NCI-H146 treated with DMSO at 0.1 percent for 48 hours (cell line): ENCODE results near the gene MYH9.
"Not testable (repeated sequence)": the region's sequence is repeated elsewhere in the genome, so short reads cannot be mapped to it uniquely, and the experiment has no call there.

Experiments used
- DNase-seq: peaks from one replicate; lab custom pipeline; 2025; ENCODE audit not compliant: unreplicated experiment; lab: John Stamatoyannopoulos, UW

The MYH9 gene

DNA sequence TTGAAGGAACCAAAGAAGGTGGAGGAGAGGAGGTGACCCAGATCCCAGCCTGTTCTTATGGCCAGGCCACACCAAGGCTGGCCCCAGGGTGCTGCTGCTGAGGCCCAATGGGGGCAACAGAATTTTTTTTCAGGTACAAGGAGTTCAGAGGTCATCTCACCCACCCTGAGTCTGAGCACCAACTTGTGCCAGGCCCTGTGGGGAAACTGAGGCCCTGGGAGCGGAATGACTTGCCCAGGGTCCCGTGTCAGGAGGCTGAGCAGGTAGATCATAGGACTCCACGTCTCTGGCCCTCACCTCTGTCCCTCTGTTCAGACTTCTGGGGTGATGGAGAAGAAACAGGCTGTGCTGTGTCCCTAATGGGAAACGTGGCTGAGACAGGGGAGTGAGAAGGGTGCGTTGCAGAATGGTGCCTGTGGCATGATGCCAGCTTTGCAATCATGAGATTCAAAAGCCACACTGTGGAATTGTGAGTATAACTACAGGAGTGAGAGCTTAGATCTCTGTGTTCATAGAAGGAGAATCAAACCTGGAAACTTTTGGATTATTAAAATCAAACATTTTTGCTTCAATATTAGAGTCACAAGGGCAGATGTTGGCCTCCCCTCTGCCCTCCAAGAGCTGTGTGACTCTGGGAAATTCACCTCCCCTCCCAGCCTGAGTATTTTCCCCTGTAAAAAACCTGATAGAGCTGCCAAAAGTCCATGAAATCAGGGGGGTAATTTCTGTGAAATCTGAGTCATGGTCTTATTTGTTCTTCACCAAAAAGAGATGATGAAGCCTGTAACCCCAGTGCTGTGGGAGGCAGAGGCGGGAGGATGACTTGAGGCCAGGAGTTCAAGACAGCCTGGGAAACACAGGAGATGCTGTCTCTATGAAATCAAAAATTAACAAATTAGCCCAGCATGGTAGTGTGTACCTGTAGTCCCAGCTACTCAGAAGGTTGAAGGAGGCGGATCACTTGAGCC is 134.0 kb downstream of the MYH9 start:
- no peak for DNase-seq

GRCh38 chr22:36252754-36253522 is 134.8 kb downstream of the MYH9 start, which contains the start of gene APOL1:
TSS of gene APOL1 (plus strand) at chr22:36253133. CDS start at chr22:36254956, 1,823 bp downstream.
- DNase-seq, result no peak

- DNase-seq, result not testable (repeated sequence)
Measured at GRCh38 chr22:36251979-36252608, 135.7 kb downstream of the MYH9 start.

DNA sequence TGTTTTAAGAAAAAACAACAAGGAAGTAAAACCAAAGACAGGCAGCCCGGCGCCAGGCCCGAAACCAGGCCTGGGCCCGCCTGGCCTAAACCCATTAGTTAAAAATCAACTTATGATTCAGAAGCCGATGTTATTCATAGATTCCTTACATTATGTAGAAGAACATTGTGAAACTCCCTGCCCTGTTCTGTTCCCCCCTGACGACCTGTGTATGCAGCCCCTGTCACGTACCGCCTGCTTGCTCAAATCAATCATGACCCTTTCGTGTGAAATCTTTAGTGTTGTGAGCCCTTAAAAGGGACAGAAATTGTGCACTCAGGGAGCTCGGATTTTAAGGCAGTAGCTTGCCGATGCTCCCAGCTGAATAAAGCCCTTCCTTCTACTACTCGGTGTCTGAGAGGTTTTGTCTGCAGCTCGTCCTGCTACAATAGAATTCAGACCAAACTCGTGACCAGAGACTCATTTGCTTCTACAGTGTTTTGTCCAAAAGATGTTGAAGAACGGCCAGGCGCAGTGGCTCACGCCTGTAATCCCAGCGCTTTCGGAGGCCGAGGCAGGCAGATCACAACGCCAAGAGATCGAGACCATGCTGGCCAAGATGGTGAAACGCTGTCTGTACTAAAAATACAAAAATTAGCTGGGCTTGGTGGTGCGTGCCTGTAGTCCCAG is 137.3 kb downstream of the MYH9 start:
- DNase-seq, result not testable (repeated sequence)

GRCh38 chr22:36249160-36249559 is 138.6 kb downstream of the MYH9 start:
- no peak for DNase-seq

DNA sequence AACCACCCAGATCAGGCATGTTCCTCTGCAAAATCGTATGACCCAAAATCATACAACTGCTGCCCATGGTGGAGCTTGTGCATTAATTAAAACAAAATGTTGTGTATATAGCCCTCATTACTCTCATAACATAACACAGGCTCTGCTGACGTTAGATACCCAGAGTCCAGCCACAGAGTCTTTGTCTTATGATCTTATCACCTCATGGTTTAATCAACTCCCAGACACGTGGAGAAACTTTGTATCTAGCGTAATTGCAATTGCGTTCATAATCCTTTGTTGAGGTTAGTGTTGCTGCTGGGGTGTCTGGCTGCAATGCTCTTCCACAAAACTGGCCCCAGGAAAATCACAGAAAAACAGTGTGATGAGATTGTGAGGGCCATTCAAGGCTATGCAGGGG is 139.8 kb downstream of the MYH9 start:
- no peak for DNase-seq

- no peak for DNase-seq
Measured at GRCh38 chr22:36246718-36247117, 141.0 kb downstream of the MYH9 start.

DNA sequence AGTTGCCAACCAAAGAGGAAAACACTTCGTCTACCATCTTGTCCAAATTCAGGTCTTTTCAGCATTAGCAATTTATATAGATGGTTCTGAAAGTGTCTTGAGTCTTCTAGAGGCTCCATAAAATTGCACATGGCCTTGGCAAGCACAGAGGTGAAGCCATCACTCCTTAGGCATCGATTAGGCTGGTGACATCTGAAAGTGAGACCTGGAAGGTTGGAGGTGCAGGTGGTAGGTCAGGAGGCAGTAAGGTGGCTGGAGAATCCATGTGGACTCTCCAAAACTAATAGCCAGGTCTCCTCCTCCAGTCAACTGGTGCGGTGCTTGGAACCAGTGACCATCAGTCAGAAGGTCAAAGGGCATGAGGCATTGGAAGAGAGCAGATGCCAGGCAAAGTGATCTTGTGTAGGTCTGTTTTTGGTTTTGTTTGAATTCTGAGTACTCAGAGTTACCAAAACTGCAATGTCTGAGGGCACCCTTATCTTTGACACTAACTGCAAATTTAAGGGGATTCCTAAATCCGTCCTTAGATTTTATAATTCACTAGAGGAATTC is 141.9 kb downstream of the MYH9 start:
- DNase-seq, result no peak

DNA sequence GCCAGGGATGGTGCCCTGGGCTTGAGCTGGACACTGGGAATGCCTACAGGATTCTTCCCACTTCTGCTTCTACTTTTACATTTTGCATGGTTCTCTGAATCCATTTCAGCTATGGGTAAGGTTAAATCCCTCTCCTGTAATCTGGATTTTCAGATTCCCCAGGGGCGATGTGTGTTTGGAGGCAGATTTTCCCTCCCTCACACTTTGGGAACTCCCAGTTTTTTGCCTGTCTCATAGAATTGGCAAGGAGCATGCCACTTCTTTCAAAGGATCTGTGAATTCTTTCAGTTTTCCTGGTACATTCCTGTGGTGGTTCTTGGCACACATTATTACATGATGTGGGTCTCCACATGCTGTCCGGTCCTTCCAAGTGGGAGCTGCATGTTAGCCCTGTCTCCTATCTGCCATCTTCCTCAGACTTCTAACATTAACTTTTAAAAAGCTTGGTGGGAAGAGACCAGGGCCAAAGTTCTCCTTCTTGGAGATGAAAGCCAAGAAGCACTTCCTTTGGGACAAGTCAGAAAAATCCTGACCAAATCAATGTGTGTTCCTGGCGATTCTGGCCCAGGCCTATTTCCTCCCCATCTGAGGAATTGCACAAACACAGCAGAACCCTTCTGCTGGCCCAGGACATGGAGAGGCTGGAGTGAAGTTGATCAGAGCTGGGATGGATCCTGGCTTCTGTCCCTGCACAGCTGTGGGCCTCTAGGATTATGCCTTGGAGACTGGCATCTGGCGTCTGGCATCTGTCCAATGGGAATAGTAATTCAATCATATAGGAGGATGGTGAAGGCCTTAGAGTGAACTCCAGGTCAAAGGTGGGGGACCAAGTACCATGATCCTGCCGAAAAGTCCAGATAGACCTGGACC is 143.0 kb downstream of the MYH9 start:
- no peak for DNase-seq

DNA sequence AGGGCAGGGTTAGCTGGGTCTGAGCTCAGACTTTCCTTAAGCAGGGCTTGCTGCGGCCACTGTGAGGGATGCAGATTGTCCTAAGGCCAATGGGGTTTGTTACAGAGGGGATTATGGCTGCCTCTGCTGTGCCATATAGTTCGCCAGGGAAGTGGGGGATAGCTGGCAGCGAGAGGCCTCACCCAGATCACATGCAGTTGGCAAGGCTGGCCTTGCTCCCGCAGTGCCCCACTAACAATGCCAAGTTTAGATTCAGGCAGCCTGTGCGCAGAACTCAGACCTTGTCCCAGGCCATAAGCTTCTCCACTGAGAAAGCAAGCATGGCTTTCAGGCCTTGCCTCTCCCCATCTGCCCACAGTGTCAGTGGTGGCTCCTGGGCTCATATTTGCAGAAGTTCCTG is 143.8 kb downstream of the MYH9 start:
- no peak for DNase-seq

- DNase-seq, result peak; percentile 62
Measured at GRCh38 chr22:36239401-36240171, 148.2 kb downstream of the MYH9 start, which contains the start of gene APOL2. TSS of gene APOL2 (minus strand) at chr22:36239527. CDS start at chr22:36233162, 6,365 bp downstream.

GRCh38 chr22:36239150-36239400 is 148.7 kb downstream of the MYH9 start:
- DNase-seq, result no peak

DNA sequence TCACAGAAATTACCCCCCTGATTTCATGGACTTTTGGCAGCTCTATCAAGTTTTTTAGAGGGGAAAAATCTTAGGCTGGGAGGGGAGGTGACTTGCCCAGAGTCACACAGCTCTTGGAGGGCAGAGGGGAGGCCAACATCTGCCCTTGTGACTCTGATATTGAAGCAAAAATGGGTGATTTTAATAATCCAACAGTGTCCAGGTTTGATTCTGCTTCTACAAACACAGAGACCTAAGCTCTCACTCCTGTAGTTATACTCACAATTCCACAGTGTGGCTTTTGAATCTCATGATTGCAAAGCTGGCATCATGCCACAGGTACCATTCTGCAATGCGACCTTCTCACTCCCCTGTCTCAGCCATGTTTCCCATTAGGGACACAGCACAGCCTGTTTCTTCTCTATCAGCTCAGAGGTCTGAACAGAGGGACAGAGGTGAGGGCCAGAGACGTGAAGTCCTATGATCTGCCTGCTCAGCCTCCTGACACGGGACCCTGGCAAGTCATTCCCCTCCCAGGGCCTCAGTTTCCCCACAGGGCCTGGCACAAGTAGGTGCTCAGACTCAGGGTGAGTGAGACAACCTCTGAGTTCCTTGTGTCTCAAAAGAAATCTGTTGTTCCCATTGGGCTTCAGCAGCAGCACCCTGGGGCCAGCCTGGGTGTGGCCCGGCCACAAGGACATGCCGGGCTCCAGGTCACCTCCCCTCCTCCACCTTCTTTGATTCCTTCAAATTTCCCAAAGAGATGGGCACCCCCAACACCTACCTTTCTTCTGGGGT is 149.2 kb downstream of the MYH9 start:
- DNase-seq, result no peak

- no peak for DNase-seq
Measured at GRCh38 chr22:36237462-36238372, 150.1 kb downstream of the MYH9 start.

DNA sequence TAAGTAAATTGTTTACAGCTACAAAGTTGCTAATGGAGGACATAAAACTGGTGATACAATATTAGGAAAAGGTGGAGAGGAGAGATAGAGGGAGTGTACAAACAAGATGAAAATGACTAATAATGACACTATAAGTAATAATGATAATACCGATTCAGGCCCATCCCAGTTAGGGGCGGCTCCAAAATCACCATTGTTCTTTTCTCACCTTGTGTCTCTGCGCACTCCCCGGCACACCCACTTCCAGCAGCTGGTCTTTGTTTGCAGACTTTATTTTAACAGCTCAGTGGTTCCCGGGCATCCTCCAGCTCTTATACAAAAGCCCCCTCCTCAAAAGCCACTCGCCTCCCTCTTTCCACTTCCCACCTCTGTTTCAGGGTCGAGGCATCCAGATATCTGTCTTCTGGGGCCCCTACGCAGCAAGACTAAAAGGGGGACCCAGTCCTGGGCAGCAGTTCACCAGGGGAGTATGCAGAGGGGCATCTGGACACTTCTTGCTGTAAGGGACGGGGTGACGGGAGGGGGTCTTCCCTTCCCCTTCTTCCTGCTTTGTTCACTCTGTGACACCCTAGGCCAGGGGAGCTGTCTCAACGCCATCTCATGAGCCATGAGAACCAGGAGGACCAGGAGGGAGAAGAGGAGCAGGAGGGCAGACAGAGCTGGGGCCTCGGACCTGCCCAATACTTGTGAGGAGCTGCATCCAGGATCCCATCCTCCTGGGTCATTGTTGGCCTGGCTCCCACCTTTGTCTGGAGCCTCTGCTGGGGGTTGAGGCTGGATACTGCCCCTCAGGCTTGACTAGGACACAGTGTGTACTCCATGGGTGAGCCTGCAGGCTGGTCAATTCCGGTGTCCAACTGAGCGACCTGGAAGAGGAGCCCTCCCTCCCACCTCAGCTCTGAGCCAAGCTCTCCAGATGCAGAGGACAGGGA is 151.1 kb downstream of the MYH9 start:
- no peak for DNase-seq

DNA sequence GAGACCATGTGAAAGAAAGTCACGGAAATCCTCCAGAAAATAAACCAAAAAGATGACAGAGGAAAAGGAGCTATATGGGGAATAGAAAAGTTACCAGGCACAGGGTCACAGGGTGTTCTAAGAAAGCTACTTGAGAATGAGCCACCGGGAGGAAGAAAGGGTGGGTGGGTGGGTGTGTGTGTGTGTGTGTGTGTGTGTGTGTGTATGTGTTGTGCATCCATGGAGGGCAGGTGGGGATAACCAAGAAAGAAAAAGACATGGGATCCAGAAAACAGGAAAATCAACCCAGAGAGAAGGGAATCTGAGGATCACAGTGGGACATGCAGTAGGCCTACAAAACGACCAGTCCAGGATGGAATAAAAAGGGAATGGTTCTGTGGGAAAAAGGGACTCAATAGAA is 152.2 kb downstream of the MYH9 start:
- DNase-seq, result no peak
